Lung (tissue), 12 donors: ENCODE measurements around the gene MYO18B. TPM values are rescaled to one million over a fixed set of nuclear protein-coding genes. Genes with fewer than 3 reads are reported as not detected.

Experiments used
- ATAC-seq: fragments of 200-7000 bp; cut with Tn5 transposase; one replicate; pipeline ENCODE4 v1.9.1; 2020; ENCODE audit warnings: moderate number of reproducible peaks; ENCODE audit not compliant: insufficient read depth, low FRiP score
- DNase-seq, 3 donors: peaks; one replicate each; pipeline ENCODE4 v3.0.0-alpha.2; 2013 to 2017
- H3K27ac ChIP-seq, 2 donors: one replicate each; pipeline ENCODE4 v1.5.1; 2013; ENCODE audit warnings: mild to moderate bottlenecking in 2 of 2, moderate library complexity in 2 of 2, control low read depth in 1 of 2, inconsistent platforms in 1 of 2, low read depth in 1 of 2, low read length in 1 of 2
- H3K27me3 ChIP-seq, 3 donors: one replicate each; pipeline ENCODE4 v1.5.1; 2013; ENCODE audit warnings: low read length in 2 of 3; ENCODE audit not compliant: control insufficient read depth in 3 of 3, insufficient read depth in 3 of 3
- H3K36me3 ChIP-seq, 4 donors: one replicate each; pipeline ENCODE4 v1.5.1; 2013; ENCODE audit warnings: low read length in 4 of 4, mild to moderate bottlenecking in 1 of 4, moderate library complexity in 1 of 4; ENCODE audit not compliant: control insufficient read depth in 4 of 4, insufficient read depth in 4 of 4
- H3K4me1 ChIP-seq, 5 donors: one replicate each; pipeline ENCODE4 v1.5.1; 2013; ENCODE audit warnings: low read length in 5 of 5, mild to moderate bottlenecking in 2 of 5, moderate library complexity in 1 of 5; ENCODE audit not compliant: control insufficient read depth in 5 of 5, insufficient read depth in 5 of 5
- H3K4me3 ChIP-seq: one replicate; pipeline ENCODE4 v1.5.1; 2013; ENCODE audit warnings: mild to moderate bottlenecking, control low read depth, moderate library complexity
- H3K9ac ChIP-seq, 2 donors: one replicate each; pipeline ENCODE4 v1.5.1; 2013; ENCODE audit warnings: low read length in 2 of 2, control low read depth in 1 of 2; ENCODE audit not compliant: insufficient read depth in 1 of 2
- H3K9me3 ChIP-seq, 4 donors: one replicate each; pipeline ENCODE4 v1.5.1; 2013; ENCODE audit warnings: low read length in 3 of 4, mild to moderate bottlenecking in 1 of 4, moderate library complexity in 1 of 4; ENCODE audit not compliant: control insufficient read depth in 4 of 4, insufficient read depth in 3 of 4
- CTCF ChIP-seq: IDR thresholded peaks from 2 replicates; pipeline ENCODE4 v1.5.1; 2012; ENCODE audit warnings: mild to moderate bottlenecking; ENCODE audit errors: control extremely low read depth, extremely low read depth
- WGBS, 2 donors: extraction: QIAGEN DNeasy Blood & Tissue Kit; methylation state at CpG; one replicate each; pipeline ENCODE4 v1.1.7; 2013; 5-methylcytosine and 5-hydroxymethylcytosine counted together
- polyA plus RNA-seq, 2 donors: library from polyadenylated mRNA; stranded (reverse); fragments of 200-250 nt; gene quantifications; one replicate each; pipeline ENCODE4 v1.2.1, GENCODE V29; 2013
- total RNA-seq, 2 donors: library from RNA; depleted of rRNA in 1 of 2; stranded (reverse); fragments of >200 nt in 1 of 2; gene quantifications; one replicate each; pipeline ENCODE4 v1.2.1, GENCODE V29; 2014 to 2021
- donor health status: control.
- donor health status: control.
- donor health status: Bipolar disorder and iron deficiency.
- donor health status: healthy.
- donor health status: DM: yes; HTN: yes; CAD: no.

The MYO18B gene
- total and polyA plus RNA-seq, 4 donors: 0.02 to 0.71 (median 0.07) TPM

GRCh38 chr22:26008587-26008986 is 266.6 kb downstream of the MYO18B start:
- Histone ChIP-seq H3K9ac (no peak overlapping the region), H3K36me3 (peaks cover 0 to 9% (median 0%) of the 10 kb centered on the region in 4 donors), H3K27ac (no peak overlapping the region), H3K4me1 (no peaks in the 10 kb centered on the region), H3K9me3 (peaks cover 0 to 6% (median 0%) of the 10 kb centered on the region in 4 donors), H3K27me3 (peaks cover 0 to 7% (median 2%) of the 10 kb centered on the region in 3 donors), H3K4me3 (no peak overlapping the region)
- 56 to 63% methylated on average over 7 of the region's 7 CpGs for WGBS, 2 donors
- DNase-seq (no peak), ATAC-seq (no peak)
- no peak for TF ChIP-seq CTCF

GRCh38 chr22:26016916-26017315 is 274.9 kb downstream of the MYO18B start:
- no peak for DNase-seq
- no peak overlapping the region for H3K4me3 ChIP-seq
- H3K27ac ChIP-seq: no peak overlapping the region
- no peak for TF ChIP-seq CTCF
- 41 to 50% methylated on average over 1 of the region's 1 CpG for WGBS, 2 donors
- no peak overlapping the region for H3K9ac ChIP-seq
- H3K27me3 ChIP-seq: peaks cover 0 to 2% (median 0%) of the 10 kb centered on the region in 3 donors
- no peaks in the 10 kb centered on the region for H3K4me1 ChIP-seq
- ATAC-seq: no peak
- H3K9me3 ChIP-seq: peaks cover 0 to 1% (median 0%) of the 10 kb centered on the region in 4 donors
- H3K36me3 ChIP-seq: peaks cover 0 to 6% (median 0%) of the 10 kb centered on the region in 4 donors

- Histone ChIP-seq H3K27me3 (peaks cover 0 to 2% (median 0%) of the 10 kb centered on the region in 3 donors), H3K9me3 (peaks cover 0 to 7% (median 0%) of the 10 kb centered on the region in 4 donors), H3K27ac (no peak overlapping the region), H3K9ac (no peak overlapping the region), H3K36me3 (peaks cover 0 to 6% (median 0%) of the 10 kb centered on the region in 4 donors), H3K4me1 (no peaks in the 10 kb centered on the region), H3K4me3 (no peak overlapping the region)
- no peak for TF ChIP-seq CTCF
- DNase-seq: no peak
- ATAC-seq: no peak
- whole genome bisulfite sequencing, 2 donors: 56 to 77% methylated on average over 5 of the region's 5 CpGs
Measured at GRCh38 chr22:26017932-26018331, 275.9 kb downstream of the MYO18B start.

GRCh38 chr22:26019596-26019995 is 277.6 kb downstream of the MYO18B start:
- DNase-seq (no peak), ATAC-seq (no peak)
- no peak for TF ChIP-seq CTCF
- WGBS, 2 donors: 81 to 82% methylated on average over 5 of the region's 5 CpGs
- H3K4me1 ChIP-seq: no peaks in the 10 kb centered on the region
- no peak overlapping the region for H3K27ac ChIP-seq
- H3K36me3 ChIP-seq: peaks cover 0 to 6% (median 0%) of the 10 kb centered on the region in 4 donors
- H3K27me3 ChIP-seq: peaks cover 0 to 3% (median 0%) of the 10 kb centered on the region in 3 donors
- no peak overlapping the region for H3K9ac ChIP-seq
- peaks cover 0 to 11% (median 0%) of the 10 kb centered on the region in 4 donors for H3K9me3 ChIP-seq
- H3K4me3 ChIP-seq: no peak overlapping the region
